NB4 (cell line): Measurements from ENCODE around the gene KIF23.

Source experiments
- TF ChIP-seq, protein P1 (sequence below): IDR thresholded peaks from one replicate; pipeline ENCODE4 v1.5.1; 2012; ENCODE audit warnings: low read depth, low read length
- TF ChIP-seq, protein P2 (sequence below): IDR thresholded peaks from 2 replicates; pipeline ENCODE4 v1.6.1; 2011; ENCODE audit warnings: low read depth, low read length

DNA sequence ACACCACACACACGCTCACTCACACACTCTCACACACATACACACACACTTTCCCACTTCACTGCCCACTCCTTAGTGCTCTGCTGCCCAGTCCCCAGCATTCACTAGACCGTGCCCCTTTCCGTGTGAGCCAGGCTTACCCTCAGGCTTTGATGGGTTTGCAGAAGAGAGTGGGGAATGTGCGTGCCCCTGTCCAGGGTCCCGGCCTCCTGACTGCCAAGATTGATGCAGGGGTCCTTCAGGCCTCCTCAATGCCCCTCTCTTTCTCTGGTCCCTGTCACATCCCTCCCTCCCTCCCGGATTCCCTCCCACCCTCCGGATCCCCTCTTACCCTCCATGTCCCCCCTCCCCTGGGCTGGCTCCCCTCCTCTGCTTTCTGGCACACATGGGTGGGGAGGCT lies 27.9 kb upstream of the KIF23 start:
- TF ChIP-seq, protein P1, sequence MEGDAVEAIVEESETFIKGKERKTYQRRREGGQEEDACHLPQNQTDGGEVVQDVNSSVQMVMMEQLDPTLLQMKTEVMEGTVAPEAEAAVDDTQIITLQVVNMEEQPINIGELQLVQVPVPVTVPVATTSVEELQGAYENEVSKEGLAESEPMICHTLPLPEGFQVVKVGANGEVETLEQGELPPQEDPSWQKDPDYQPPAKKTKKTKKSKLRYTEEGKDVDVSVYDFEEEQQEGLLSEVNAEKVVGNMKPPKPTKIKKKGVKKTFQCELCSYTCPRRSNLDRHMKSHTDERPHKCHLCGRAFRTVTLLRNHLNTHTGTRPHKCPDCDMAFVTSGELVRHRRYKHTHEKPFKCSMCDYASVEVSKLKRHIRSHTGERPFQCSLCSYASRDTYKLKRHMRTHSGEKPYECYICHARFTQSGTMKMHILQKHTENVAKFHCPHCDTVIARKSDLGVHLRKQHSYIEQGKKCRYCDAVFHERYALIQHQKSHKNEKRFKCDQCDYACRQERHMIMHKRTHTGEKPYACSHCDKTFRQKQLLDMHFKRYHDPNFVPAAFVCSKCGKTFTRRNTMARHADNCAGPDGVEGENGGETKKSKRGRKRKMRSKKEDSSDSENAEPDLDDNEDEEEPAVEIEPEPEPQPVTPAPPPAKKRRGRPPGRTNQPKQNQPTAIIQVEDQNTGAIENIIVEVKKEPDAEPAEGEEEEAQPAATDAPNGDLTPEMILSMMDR, result no peak
- TF ChIP-seq, protein P2, sequence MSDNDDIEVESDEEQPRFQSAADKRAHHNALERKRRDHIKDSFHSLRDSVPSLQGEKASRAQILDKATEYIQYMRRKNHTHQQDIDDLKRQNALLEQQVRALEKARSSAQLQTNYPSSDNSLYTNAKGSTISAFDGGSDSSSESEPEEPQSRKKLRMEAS, result no peak
